HG03460 (cell line): ENCODE measurements around the gene SPINT2.
"Not testable (repeated sequence)": the region's sequence is repeated elsewhere in the genome, so short reads cannot be mapped to it uniquely, and the experiment has no call there.

Experiments
- ATAC-seq: cut with Tn5 transposase; IDR thresholded peaks from one replicate; pipeline ENCODE4 v1.9.1; 2021; ENCODE audit not compliant: unreplicated experiment

SPINT2 gene

GRCh38 chr19:38234615-38235014 lies 29.8 kb upstream of the SPINT2 start:
- no peak for ATAC-seq

DNA sequence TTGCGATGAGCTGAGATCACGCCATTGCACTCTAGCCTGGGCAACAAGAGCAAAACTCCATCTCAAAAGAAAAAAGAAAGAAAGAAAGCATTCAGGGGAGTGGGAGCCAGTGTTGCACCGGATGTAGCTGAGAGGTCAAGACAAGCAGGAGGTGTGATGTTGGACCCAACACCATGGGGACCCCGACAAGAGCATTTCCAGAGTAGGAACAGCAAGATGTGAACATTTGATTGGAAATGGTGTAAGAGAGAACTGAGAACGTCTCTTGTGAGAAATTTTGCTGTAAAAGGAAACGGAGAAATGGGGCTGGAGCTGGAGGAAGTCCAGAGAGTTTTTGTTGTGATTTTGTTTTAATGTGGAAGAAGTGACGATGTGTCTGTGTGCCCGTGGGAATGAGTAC lies 24.6 kb upstream of the SPINT2 start:
- ATAC-seq, result no peak

- ATAC-seq, result no peak
Observed at GRCh38 chr19:38243279-38243673, 21.1 kb upstream of the SPINT2 start.

DNA sequence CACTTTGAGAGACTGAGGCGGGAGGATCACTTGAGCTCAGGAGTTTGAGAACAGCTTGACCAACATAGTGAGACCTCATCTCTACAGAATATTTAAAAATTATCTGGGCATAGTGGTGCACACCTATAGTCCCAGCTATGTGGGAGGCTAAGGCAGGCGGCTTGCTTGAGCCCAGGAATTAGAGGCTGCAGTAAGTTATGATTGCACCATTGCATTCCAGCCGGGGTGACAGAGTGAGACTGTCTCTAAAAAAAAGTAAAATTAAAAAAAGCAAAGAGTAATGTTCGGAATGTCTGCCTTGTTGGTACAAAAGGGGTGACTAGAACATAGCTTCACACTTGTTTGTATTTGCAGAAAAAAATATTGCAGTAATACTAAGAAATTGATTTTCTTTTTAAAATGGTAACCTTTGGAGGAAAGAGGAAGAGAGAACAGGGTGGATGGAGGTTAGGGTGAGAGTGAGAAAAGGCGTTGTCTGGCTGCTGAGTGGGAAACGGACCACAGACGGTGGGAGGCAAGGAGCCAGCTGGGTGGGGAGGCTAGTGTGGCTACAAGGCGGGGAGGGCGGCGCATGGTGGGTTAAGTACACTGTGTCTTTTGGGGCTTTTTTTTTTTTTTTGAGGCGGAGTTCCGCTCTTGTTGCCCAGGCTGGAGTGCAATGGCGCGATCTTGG lies 18.4 kb upstream of the SPINT2 start:
- ATAC-seq, result no peak

- no peak for ATAC-seq
Observed at GRCh38 chr19:38247126-38247525, 17.2 kb upstream of the SPINT2 start.

- ATAC-seq, result no peak
Observed at GRCh38 chr19:38247734-38248268, 16.6 kb upstream of the SPINT2 start.

- ATAC-seq, result no peak
Observed at GRCh38 chr19:38248421-38248820, 16.0 kb upstream of the SPINT2 start.

DNA sequence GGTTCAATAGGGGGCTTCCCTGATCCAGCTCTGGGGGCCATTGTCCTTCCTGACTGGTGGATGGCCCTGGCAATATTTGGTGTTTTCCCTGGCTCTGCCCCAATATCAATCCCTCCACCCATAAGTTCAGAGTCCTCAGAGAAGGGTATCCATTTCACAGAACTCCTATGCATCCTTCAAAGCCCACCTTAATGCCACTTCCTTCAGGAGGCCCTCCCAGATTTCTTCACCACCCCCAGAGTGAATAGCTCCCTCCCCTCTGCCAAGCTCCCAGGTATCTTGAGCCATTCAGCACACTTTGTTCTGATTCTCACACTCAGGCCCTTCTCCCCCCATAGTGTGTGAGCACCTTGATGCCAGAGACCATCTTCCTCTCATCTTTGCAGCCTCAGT lies 13.9 kb upstream of the SPINT2 start:
- no peak for ATAC-seq

GRCh38 chr19:38250821-38251563 lies 13.4 kb upstream of the SPINT2 start:
- ATAC-seq, result no peak

DNA sequence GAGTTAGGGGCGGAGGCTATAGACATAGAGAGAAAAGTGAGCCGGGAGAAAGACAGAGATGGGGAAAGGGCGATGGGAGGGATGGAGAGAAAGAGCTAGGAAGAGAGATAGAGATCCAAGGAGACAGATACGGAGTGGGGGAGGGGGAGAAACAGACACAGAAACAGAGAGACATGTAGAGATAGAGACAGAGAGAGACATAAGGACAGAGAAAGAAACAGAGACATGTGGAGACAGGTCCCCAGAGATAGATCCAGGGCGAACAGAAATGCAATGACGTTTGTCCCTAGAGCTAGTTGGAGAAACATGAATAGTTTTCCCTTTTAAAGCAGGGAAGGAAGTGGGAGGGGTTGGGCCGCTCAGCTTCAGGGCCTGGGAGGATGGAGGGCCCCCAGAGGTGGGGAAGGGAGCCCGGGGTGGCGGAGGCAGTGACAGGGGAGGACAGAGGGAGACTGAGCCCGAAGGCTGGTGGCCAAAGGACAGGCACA lies 12.8 kb upstream of the SPINT2 start:
- ATAC-seq, result no peak

DNA sequence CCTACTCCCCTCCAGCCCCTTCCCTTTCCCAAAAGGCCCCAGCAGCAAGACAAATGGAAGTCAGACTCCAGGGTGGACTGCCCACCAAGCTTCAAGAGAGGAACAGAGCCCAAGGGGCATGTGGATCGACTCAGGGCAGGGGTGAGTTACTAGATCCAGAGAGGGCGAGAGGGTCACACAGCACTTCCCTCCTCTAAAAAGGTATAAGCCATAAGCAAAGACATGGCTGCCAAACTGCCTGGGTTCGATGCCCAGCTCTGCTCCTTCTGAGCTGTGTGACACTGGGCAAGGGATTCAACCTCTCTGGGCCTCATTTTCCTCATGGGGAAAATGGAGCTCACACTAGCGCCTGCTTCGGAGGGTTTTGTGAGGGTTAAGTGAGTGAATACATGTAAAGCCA lies 12.0 kb upstream of the SPINT2 start:
- no peak for ATAC-seq

DNA sequence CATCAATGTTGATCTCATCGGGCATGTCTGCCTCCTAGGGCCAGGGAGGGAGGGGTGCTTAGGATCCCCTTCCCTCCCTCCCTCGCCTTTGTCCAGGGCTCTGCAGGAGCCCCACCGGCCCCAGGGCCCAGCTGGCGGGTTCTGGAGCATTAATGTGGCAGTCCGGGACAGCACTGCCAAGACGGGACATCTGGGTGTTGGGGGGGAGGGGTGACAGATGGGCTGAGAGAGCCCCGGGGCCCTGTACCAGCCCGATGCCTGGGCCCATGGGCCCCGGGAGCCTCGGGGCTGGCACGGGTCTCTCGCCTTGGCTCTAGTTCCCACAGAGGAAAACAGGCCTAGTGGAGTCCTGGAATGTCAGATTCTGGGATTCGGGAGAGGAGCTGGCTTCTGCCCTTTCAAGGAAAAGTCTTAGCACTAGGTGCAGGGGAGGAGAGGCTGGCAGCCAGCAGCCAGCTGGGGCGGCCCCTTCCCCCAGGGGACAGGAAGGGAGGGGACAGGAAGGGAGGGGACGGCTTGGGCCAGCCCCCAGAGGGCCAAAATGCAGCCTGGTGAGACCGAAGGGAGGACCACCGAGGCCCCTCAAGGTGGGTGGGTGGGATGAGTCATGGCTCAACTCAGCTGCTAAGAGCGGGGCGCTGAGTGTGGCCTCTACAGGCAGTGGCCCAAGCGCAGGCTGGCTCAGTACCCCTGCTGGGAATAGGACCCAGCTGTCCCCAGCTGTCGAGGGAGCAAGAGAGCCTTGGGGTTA lies 11.3 kb upstream of the SPINT2 start:
- ATAC-seq, result no peak

GRCh38 chr19:38253788-38254187 lies 10.6 kb upstream of the SPINT2 start:
- ATAC-seq, result no peak

- ATAC-seq, result no peak
Observed at GRCh38 chr19:38255383-38256014, 8.9 kb upstream of the SPINT2 start.

GRCh38 chr19:38261942-38262341 lies 2.4 kb upstream of the SPINT2 start:
- ATAC-seq, result not testable (repeated sequence)

DNA sequence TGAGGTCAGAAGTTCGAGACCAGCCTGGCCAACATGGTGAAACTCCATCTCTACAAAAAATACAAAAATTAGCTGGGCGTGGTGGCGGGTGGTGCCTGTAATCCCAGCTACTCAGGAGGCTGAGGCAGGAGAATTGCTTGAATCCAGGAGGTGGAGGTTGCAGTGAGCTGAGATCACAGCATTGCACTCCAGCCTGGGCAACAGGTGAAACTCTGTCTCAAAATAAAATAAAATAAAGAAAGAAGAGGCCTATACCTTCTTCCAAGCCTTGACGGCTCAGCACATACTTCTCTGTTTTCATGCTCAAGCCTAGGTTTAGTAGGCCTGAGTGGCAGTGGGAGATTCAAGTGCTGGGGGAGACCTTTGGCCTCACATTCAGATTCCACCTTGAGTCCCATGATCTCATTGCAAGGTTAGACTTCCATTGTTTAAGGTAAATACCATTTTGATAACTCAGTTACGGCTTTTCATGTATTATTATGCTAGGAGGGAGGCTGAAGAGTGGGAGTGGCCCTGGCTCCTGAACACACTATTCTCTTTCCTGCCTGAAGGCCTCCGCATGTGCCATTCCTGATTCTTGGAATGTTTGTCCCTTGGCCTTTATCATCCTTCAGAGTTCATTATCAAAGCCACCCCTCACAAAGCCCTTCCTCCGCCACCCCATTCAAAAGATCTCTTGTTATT lies 1.6 kb upstream of the SPINT2 start:
- ATAC-seq, result no peak

DNA sequence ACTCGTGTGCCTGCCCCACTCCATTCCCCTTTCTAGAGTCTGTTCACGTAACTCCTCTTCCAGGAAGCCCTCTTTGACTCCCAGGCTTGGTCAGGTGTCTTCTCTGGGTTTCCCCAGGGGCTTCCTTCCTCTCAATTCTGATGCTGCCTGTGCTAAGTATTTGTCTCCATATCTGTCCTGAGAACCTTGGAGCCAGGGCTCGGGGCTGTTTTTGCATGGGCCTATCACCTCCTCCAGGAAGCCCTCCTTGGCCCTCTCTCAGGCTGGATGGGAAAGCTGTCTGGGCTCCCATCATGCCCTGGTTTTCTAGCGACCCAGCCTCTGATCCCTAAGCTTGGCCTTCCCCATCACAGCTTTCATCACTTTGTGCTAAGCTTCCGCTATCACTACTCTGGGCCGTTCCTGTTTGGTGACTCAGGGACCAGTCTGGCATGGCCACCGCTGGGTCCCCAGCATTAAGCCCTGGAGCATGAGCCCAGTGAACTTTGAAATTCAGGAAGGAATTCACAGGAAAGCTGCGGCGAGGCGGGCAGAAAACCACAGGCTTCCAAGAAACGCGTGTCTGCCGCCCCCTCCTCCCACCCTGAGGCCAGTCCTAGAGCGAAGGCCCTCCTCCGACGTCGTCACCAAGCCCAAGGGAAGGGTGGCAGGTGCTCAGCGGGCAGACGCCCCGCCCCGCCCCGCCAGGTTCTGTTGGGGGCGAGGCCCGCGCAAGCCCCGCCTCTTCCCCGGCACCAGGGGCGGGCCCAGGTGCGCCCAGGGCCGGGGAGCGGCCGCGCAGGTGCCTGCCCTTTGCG lies 486 bp upstream of the SPINT2 start:
- ATAC-seq, result peak; percentile 60

DNA sequence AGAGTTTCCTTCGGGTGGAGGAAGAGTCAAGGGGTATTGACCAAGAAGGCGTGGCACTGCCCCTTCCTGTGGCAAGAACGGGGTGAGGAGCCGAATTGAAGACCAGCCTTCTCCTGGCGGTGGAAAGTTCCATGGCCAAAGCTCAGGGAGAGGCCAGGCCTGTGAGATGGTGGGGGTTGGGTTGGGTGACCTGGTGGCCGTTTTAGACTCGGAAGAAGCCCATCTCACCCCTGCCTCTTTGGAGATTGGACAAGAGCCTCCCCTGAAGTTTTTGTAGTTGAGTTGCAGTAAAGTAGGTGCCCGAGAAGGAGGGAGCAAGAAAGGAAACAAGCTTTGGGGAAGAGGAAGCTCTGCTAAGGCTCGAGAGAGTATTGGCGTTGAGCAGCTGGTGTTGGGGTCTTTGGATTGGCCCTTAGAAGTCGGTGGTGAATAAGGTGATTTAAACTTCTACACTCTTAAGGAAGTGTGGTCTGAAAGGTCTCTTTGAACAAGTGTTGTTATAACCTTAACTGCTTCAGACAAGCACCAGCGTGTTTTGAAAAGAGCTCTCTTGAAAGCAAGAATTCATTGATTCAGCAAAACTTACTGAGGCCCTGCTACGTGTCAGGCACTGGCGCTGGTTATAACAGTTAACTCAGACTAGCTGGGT lies 964 bp downstream of the SPINT2 start:
- no peak for ATAC-seq

GRCh38 chr19:38265921-38266429 lies 1.6 kb downstream of the SPINT2 start:
- ATAC-seq, result no peak
